NCI-H187 (cell line): ENCODE measurements around the gene KDM3A.

Source experiments
- DNase-seq, 2 experiments: peaks; one replicate each; lab custom pipeline; 2025; lab: John Stamatoyannopoulos, UW

KDM3A gene

GRCh38 chr2:86440631-86441391 lies at the start of gene KDM3A:
KDM3A (plus strand) TSS chr2:86441371; CDS start chr2:86442048, 677 bp downstream.
- peak; percentile 96 to 97 for DNase-seq

GRCh38 chr2:86392873-86393518 lies 48.2 kb upstream of the KDM3A start:
- no peak for DNase-seq

- no peak for DNase-seq
These were observed 47.4 kb upstream of the KDM3A start for GRCh38 chr2:86393521-86394491.

GRCh38 chr2:86396291-86396785 lies 44.8 kb upstream of the KDM3A start:
- no peak for DNase-seq

GRCh38 chr2:86397986-86398385 lies 43.2 kb upstream of the KDM3A start:
- no peak for DNase-seq

- DNase-seq: no peak
These were observed 42.4 kb upstream of the KDM3A start for GRCh38 chr2:86398500-86399474.

- no peak for DNase-seq
These were observed 40.9 kb upstream of the KDM3A start for GRCh38 chr2:86400321-86400720.

- no peak for DNase-seq
These were observed 30.6 kb upstream of the KDM3A start for GRCh38 chr2:86410581-86410980.

GRCh38 chr2:86411396-86411795 lies 29.8 kb upstream of the KDM3A start:
- no peak for DNase-seq

GRCh38 chr2:86412007-86412406 lies 29.2 kb upstream of the KDM3A start:
- no peak for DNase-seq

- DNase-seq: no peak
These were observed 27.7 kb upstream of the KDM3A start for GRCh38 chr2:86413296-86414094.

- no peak for DNase-seq
These were observed 26.2 kb upstream of the KDM3A start for GRCh38 chr2:86414996-86415395.

- no peak for DNase-seq
These were observed 25.0 kb upstream of the KDM3A start for GRCh38 chr2:86416146-86416545.

- no peak for DNase-seq
These were observed 23.2 kb upstream of the KDM3A start for GRCh38 chr2:86417961-86418360.

GRCh38 chr2:86420913-86421312 lies 20.3 kb upstream of the KDM3A start:
- DNase-seq: no peak

- no peak for DNase-seq
These were observed 14.9 kb upstream of the KDM3A start for GRCh38 chr2:86426271-86426670.

- no peak for DNase-seq
These were observed 11.8 kb upstream of the KDM3A start for GRCh38 chr2:86429335-86429734.

- DNase-seq: no peak
These were observed 10.8 kb upstream of the KDM3A start for GRCh38 chr2:86430368-86430767.

GRCh38 chr2:86433137-86433536 lies 8.0 kb upstream of the KDM3A start:
- no peak for DNase-seq

- DNase-seq: no peak
These were observed 6.9 kb upstream of the KDM3A start for GRCh38 chr2:86434290-86434689.
